HEK293 (cell line): ENCODE data around the gene FAM32A.

Experiments used
- CTCF ChIP-seq: fragments of 450-650 bp; formaldehyde crosslinking; IDR thresholded peaks from 2 replicates; pipeline ENCODE4 v1.5.1; 2016; ENCODE audit warnings: missing biosample characterization, missing genetic modification characterization
- SP2 ChIP-seq: fragments of 450-650 bp; formaldehyde crosslinking; IDR thresholded peaks from 2 replicates; pipeline ENCODE4 v1.5.1; 2016; ENCODE audit warnings: missing biosample characterization, missing genetic modification characterization
- ZNF155 ChIP-seq: fragments of 450-650 bp; formaldehyde crosslinking; IDR thresholded peaks from 2 replicates; pipeline ENCODE4 v1.5.1; 2016; ENCODE audit warnings: missing biosample characterization, missing genetic modification characterization
- ZNF26 ChIP-seq: fragments of 450-650 bp; formaldehyde crosslinking; IDR thresholded peaks from 2 replicates; pipeline ENCODE4 v1.5.1; 2016; ENCODE audit warnings: missing biosample characterization, missing genetic modification characterization
- ZNF354C ChIP-seq: fragments of 450-650 bp; formaldehyde crosslinking; IDR thresholded peaks from 2 replicates; pipeline ENCODE4 v1.5.1; 2016; ENCODE audit warnings: missing biosample characterization, missing genetic modification characterization, low read depth, borderline replicate concordance
- ZNF549 ChIP-seq: fragments of 450-650 bp; IDR thresholded peaks from 2 replicates; pipeline ENCODE4 v1.5.1; 2018; ENCODE audit warnings: missing biosample characterization, missing genetic modification characterization, mild to moderate bottlenecking, inconsistent platforms, moderate library complexity

DNA sequence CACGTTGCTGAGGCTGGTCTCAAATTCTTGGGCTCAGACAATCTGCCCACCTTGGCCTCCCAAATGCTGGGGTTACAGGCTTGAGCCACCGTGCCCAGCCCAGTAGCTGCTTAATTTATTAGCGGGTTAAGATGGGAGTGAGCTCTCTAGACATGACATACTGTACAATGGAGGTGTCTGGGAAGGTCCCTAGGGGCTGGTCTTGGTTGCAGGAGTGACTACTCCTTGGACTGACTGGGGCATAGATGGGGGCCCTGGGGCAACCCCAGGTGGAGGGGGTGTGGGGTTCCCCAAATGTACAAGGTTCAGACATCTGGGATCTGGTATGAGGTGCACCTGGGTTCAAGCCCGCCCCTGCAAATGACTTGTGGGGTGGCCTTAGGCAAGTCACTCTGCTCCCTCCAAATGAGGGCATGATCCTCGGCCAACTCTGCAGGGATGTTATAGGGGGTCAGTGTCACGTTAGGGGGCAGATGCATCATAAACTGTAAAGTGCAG, 24.7 kb upstream of the FAM32A start:
- TF ChIP-seq ZNF549 (tag by site-specific recombination) (no peak), SP2 (tag by site-specific recombination) (no peak), ZNF354C (tag by site-specific recombination) (no peak), CTCF (tag by site-specific recombination) (no peak), ZNF26 (tag by site-specific recombination) (no peak), ZNF155 (tag by site-specific recombination) (no peak)
